ENCODE results near the gene LAMTOR2. TPM values are rescaled to one million over a fixed set of nuclear protein-coding genes. Genes with fewer than 3 reads are reported as not detected.

The LAMTOR2 gene
- polyA plus RNA-seq, 3 donors = 113 to 133 (median 116) TPM

- WGBS, 3 donors = 65 to 82% (median 73%) methylated on average over 3 of the region's 3 CpGs
- no peak overlapping the region for H3K27ac ChIP-seq (ENCODE audit: low read depth, low read length)
Observed at GRCh38 chr1:156048663-156049258, 5.8 kb upstream of the LAMTOR2 start.

GRCh38 chr1:156050376-156050775, 4.2 kb upstream of the LAMTOR2 start:
- WGBS, 3 donors = 81 to 93% (median 86%) methylated on average over 4 of the region's 4 CpGs
- no peak overlapping the region for H3K27ac ChIP-seq (ENCODE audit: low read depth, low read length)

DNA sequence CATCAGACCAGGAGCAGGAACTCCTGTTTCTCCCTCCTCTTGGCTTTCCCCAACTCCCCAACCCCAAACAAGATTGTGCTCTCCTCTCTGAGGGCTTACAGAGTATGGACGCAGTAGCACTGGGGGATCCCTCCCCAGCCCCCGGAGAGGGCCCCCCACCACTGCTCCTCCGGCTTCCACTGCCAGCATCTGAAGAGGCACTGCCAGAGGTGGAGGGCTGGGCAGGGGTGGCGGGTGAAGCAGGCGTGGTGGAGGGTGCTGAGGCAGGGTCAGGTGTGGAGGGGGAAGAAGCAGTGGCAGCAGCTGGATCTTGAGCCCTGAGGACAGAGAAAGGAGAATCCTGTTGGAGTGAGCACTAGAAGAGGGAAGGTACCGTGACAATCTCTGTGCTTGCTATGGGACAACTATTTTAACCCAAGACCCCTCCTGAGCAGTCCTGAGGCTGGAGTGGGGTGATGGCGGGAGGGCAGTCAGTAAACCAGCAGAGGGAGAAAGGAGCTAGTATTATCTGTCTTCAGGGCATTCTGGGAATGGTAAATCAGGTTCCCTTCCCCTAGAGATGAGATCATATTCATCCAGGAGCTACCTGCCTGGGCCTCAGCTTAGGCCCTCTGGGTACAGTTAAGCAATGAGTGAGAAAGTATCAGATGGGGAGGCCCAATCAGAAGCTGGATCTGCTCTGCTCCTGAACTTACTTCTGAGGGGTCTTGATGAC, 3.4 kb upstream of the LAMTOR2 start:
- 88 to 95% (median 94%) methylated on average over 5 to 7 of the region's 7 CpGs for WGBS, 3 donors
- no peak overlapping the region for H3K27ac ChIP-seq (ENCODE audit: low read depth, low read length)

DNA sequence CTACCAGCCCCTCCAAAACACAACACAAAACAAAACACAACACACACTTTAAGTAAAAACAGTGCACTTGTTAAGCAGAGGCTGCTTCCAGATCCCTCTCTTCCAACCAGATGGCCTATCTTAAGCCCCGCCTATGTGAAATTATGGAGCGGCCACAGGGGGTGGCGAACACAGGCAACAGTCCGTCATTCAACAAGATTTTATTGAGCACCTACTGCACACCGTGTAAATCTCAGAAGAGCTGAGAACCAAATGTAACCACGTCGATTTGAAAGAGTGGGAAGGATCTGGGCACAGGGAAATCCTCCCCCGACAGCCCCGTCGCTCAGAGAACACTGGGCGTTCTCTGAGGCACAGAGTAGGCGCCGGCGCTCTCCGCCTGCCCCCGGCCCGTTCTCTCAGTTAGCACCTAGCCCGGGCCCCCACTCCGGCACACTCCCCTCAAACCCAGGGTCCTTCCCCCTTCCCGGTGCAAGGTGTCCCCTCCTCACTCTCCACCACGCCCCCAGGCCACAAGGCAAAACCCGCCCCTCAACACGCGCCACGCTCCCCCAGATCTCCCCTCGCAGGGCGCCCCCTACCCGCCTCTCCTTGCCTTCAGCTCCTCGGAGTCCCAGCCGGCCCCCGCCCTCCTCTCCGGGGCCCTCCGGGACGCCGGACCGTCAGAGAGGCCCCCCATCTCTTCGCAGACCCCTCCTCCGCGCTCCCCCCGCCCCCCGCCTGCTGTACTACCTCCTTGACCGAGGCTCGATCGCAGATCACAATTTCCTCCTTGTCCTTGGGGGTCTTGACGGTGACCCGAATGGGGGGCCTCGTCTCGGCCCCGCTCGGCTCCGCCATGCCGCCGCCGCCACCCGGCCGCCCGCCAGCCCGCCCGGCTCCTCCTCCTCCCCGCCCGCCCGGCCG, 1.5 kb upstream of the LAMTOR2 start:
- no peak overlapping the region for H3K27ac ChIP-seq (ENCODE audit: low read depth, low read length)
- 0 to 1% (median 1%) methylated on average over 41 to 60 of the region's 63 CpGs for WGBS, 3 donors

DNA sequence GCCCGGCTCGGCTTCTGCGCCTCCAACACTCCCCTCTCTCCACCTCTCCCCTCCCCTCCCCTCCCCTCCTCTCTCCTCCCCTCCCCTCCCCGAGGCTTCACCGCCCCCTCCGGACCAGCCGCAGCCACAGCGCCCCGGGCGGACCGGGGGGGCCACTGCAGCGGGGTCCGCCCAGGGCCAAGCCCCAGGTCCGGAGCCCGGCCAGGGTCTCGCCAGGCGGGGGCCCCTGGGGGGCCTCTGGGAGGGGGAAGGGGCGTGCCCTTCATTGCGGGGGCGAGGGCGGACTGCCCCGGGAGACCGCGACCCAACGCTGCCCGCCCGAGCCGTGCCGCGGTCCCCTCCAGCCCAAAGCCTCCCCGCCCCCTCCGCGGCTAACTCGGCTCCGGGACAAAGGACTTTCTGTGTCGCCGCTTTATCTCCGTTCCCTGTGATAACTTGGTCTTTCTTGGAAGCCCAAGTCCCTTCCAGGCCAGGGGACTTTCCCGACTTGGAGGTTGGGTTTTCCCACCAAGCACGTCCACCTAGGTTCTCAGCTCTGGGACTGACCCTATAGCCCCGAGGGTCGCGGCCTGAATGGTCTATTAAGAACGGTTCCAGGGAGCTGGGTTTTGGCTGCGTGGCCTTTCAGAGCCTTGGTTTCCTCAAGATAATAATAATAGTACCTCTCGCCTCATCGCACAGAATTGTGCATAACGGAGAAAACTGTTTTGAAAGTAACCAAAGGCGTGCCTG, 648 bp upstream of the LAMTOR2 start, which contains the start of gene UBQLN4:
UBQLN4 (minus strand) TSS at position 31 of the 732 bp plus-strand sequence. CDS start 97 bp downstream, outside the sequence.
- H3K27ac ChIP-seq (ENCODE audit: low read depth, low read length) = peak within 1 kb of the TSS; percentile 38
- 1% methylated on average over 31 to 41 of the region's 49 CpGs for WGBS, 3 donors

- H3K27ac ChIP-seq (ENCODE audit: low read depth, low read length) = no peak overlapping the region
- 18 to 19% (median 19%) methylated on average over 17 of the region's 17 CpGs for WGBS, 3 donors
Observed at GRCh38 chr1:156055281-156056048, 883 bp downstream of the LAMTOR2 start.

- 93 to 100% (median 96%) methylated on average over 1 of the region's 1 CpG for WGBS, 3 donors
- H3K27ac ChIP-seq (ENCODE audit: low read depth, low read length) = no peak overlapping the region
Observed at GRCh38 chr1:156056326-156056849, 1.8 kb downstream of the LAMTOR2 start.

GRCh38 chr1:156060937-156061636, 6.5 kb downstream of the LAMTOR2 start, which contains the start of gene RAB25:
TSS of gene RAB25 (plus strand) at chr1:156061160. CDS start at chr1:156061401, 241 bp downstream.
- H3K27ac ChIP-seq (ENCODE audit: low read depth, low read length) = no peak within 1 kb of the TSS
- 17 to 63% (median 53%) methylated on average over 11 of the region's 11 CpGs for WGBS, 3 donors

DNA sequence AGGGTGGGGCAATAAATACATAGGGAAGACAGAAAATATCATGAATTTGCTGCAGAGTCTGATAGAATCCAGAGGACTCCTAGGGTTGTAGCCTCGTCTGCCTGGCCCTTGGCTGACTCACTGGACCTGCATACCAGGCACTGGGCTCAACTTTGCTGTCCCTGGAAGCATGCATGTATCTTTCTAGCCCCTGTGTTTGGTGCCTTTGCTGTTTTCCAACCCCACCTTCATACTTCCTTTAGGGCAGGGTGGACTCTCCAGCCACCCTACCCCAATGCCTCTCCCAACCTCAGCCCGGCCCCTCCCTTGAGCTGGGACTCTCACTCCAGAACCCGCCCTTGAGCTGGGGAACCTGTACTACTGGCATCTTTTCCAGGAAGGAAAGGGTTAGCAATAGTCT, 7.6 kb downstream of the LAMTOR2 start:
- no peak overlapping the region for H3K27ac ChIP-seq (ENCODE audit: low read depth, low read length)
- WGBS, 3 donors = 76 to 80% (median 80%) methylated on average over 3 of the region's 3 CpGs

- H3K27ac ChIP-seq (ENCODE audit: low read depth, low read length) = no peak overlapping the region
- 65 to 70% (median 66%) methylated on average over 2 of the region's 2 CpGs for WGBS, 3 donors
Observed at GRCh38 chr1:156063997-156064285, 9.4 kb downstream of the LAMTOR2 start.

- no peak overlapping the region for H3K27ac ChIP-seq (ENCODE audit: low read depth, low read length)
- 93 to 96% (median 94%) methylated on average over 2 of the region's 2 CpGs for WGBS, 3 donors
Observed at GRCh38 chr1:156064615-156065014, 10.0 kb downstream of the LAMTOR2 start.

DNA sequence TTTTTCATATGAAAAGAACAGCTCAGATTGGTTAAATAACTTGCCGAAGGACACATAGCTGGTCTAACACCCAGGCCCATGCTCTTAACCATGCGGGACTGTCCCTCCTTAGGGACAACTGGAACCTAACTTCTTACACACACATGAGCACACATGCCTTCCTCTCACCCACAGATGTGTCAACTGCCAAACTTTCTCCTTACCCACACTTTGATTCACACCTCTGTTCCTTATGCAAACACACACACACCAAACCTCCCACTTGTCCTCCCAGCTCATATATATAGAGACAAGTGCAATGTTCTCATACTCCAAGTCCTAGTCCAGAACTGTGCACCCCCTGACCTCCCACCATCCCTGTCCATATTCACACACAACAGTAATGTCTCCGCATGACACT, 10.6 kb downstream of the LAMTOR2 start:
- WGBS, 3 donors = 82 to 97% (median 83%) methylated on average over 3 of the region's 3 CpGs
- H3K27ac ChIP-seq (ENCODE audit: low read depth, low read length) = no peak overlapping the region

GRCh38 chr1:156065871-156066270, 11.3 kb downstream of the LAMTOR2 start:
- 73 to 81% (median 78%) methylated on average over 16 of the region's 16 CpGs for WGBS, 3 donors

GRCh38 chr1:156067262-156067661, 12.7 kb downstream of the LAMTOR2 start:
- H3K27ac ChIP-seq (ENCODE audit: low read depth, low read length) = no peak overlapping the region
- WGBS, 3 donors = 88 to 91% (median 89%) methylated on average over 2 of the region's 2 CpGs

More at GRCh38 chr1:156065871-156066270, 11.3 kb downstream of the LAMTOR2 start:
- H3K27ac ChIP-seq (ENCODE audit: low read depth, low read length) = no peak overlapping the region

- no peak overlapping the region for H3K27ac ChIP-seq (ENCODE audit: low read depth, low read length)
- 63 to 76% (median 76%) methylated on average over 3 of the region's 3 CpGs for WGBS, 3 donors
Observed at GRCh38 chr1:156069490-156070455, 15.2 kb downstream of the LAMTOR2 start.

DNA sequence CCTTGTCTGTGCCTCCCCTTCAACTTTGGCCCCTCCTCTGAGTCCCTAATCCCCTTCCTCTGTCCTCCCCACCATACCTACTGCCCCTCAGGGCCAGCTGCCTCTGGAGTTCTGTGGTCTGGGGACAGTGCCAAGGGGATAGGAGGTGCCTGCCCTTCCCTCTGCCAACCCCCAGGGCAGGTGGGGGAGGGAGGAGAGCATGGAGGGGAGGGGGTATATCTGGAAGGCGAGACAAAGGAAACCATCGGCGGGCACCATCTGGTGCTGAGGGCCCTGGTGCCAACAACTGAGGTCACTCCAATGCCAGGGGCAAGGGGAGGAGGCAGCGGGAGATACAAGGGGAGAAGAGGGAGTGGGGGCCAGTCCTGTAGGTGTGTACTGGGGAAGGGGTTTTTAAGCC, 16.0 kb downstream of the LAMTOR2 start:
- WGBS, 3 donors = 47 to 67% (median 59%) methylated on average over 4 of the region's 4 CpGs

More for the DNA sequence above, 16.0 kb downstream of the LAMTOR2 start:
- H3K27ac ChIP-seq (ENCODE audit: low read depth, low read length) = no peak overlapping the region
